Endothelial cell of umbilical vein (primary cell): ENCODE data around the gene CABCOCO1. TPM values are rescaled to one million over a fixed set of nuclear protein-coding genes. Genes with fewer than 3 reads are reported as not detected.

Experiments
- BruUV-seq: library from RNA; stranded (reverse); fragments of 400-500 nt; replicated peaks from 2 replicates; lab custom pipeline; 2021; lab: Mats Ljungman, UMichigan
- CTCF ChIA-PET: fragments of 300-600, 350-600 bp; sonication (Branson Sonifier 250); formaldehyde crosslinking; loops from one replicate; lab custom pipeline; 2021; ENCODE audit warnings: antibody characterized with exemption, inconsistent platforms; lab: Charles Lee
- POLR2A ChIA-PET: fragments of 300-600, 350-600 bp; sonication (Branson Sonifier 250); formaldehyde crosslinking; loops from one replicate; lab custom pipeline; 2021; ENCODE audit warnings: antibody characterized with exemption, inconsistent platforms; lab: Charles Lee
- DNase-seq: peaks from one replicate; pipeline ENCODE4 v3.0.0-alpha.2; 2011; ENCODE audit warnings: low read depth, low spot score
- FAIRE-seq: peaks from 2 replicates; lab custom pipeline; 2011; peaks lifted over from hg19 to GRCh38; lab: Jason Lieb, UNC
- H2AFZ ChIP-seq: 2 replicates; pipeline ENCODE4 v1.6.0; 2012; ENCODE audit warnings: low read depth, low read length, control low read depth, inconsistent platforms
- H3K27ac ChIP-seq: 2 replicates; pipeline ENCODE4 v1.5.1; 2011; ENCODE audit warnings: low read depth, mild to moderate bottlenecking, control low read depth, low read length, moderate library complexity; ENCODE audit not compliant: insufficient read depth
- H3K27me3 ChIP-seq, 2 experiments: 2 replicates each; pipeline versions ENCODE4 v1.6.0 to v1.6.1; 2011; ENCODE audit warnings: low read length in 2 of 2, mixed read lengths in 1 of 2; ENCODE audit not compliant: control insufficient read depth in 2 of 2, insufficient read depth in 2 of 2
- H3K36me3 ChIP-seq, 2 experiments: 2 replicates in 1 of 2; 3 replicates in 1 of 2; pipeline ENCODE4 v1.5.1; 2011; ENCODE audit warnings: low read length in 2 of 2, mild to moderate bottlenecking in 1 of 2, moderate library complexity in 1 of 2; ENCODE audit not compliant: control insufficient read depth in 2 of 2, insufficient read depth in 2 of 2; ENCODE audit errors: extremely low read depth in 1 of 2
- H3K4me1 ChIP-seq: 3 replicates; pipeline ENCODE4 v1.5.1; 2011; ENCODE audit warnings: mild to moderate bottlenecking, low read length; ENCODE audit not compliant: control insufficient read depth, insufficient read depth; ENCODE audit errors: extremely low read depth
- H3K4me2 ChIP-seq: 2 replicates; pipeline ENCODE4 v1.6.1; 2011; ENCODE audit warnings: low read length, control low read depth, mixed read lengths; ENCODE audit not compliant: insufficient read depth
- H3K4me3 ChIP-seq, 3 experiments: fragments of 200-600 bp in 1 of 3; sonication (generic), shearing (Covaris generic) in 1 of 3; replicated peaks in 1 of 3; 2 replicates each; pipeline ENCODE4 v1.5.1; 2011 to 2016; ENCODE audit warnings: control low read depth in 3 of 3, low read length in 3 of 3, mild to moderate bottlenecking in 2 of 3, inconsistent platforms in 1 of 3, low read depth in 1 of 3, moderate library complexity in 1 of 3; ENCODE audit not compliant: insufficient read depth in 1 of 3
- H3K79me2 ChIP-seq: 2 replicates; pipeline ENCODE4 v1.6.0; 2012; ENCODE audit warnings: low read length, inconsistent platforms; ENCODE audit not compliant: control insufficient read depth, insufficient read depth
- H3K9ac ChIP-seq: replicated peaks from 2 replicates; pipeline ENCODE3; 2011; ENCODE audit warnings: low read length, control low read depth; ENCODE audit not compliant: insufficient read depth; ENCODE audit errors: extremely low read depth
- H3K9me1 ChIP-seq: replicated peaks from 3 replicates; pipeline ENCODE4 v1.6.0; 2011; ENCODE audit warnings: mild to moderate bottlenecking, low read length; ENCODE audit not compliant: control insufficient read depth, insufficient read depth; ENCODE audit errors: extremely low read depth
- H3K9me3 ChIP-seq: replicated peaks from 2 replicates; pipeline ENCODE4 v1.5.1; 2012; ENCODE audit warnings: low read length, inconsistent platforms; ENCODE audit not compliant: control insufficient read depth, insufficient read depth
- H4K20me1 ChIP-seq: replicated peaks from 2 replicates; pipeline ENCODE3; 2011; ENCODE audit warnings: mild to moderate bottlenecking, low read length; ENCODE audit not compliant: control insufficient read depth, insufficient read depth; ENCODE audit errors: extremely low read depth
- CTCF ChIP-seq, 2 donors: IDR thresholded peaks; 1 replicate in 1 of 2; 2 replicates in 1 of 2; pipeline ENCODE4 v1.5.1; 2011; ENCODE audit warnings: low read length in 2 of 2, mild to moderate bottlenecking in 2 of 2, moderate library complexity in 2 of 2, control low read depth in 1 of 2, inconsistent platforms in 1 of 2, low read depth in 1 of 2; ENCODE audit not compliant: insufficient read depth in 1 of 2; ENCODE audit errors: extremely low read depth in 1 of 2
- EZH2 ChIP-seq: IDR thresholded peaks from 2 replicates; pipeline ENCODE4 v1.6.1; 2012; ENCODE audit warnings: borderline replicate concordance, low read depth, mild to moderate bottlenecking, moderate library complexity, low read length, inconsistent platforms; ENCODE audit not compliant: severe bottlenecking
- FOS ChIP-seq: IDR thresholded peaks from 2 replicates; pipeline ENCODE4 v1.6.1; 2011; ENCODE audit warnings: mild to moderate bottlenecking, low read length, moderate library complexity, borderline replicate concordance; ENCODE audit not compliant: insufficient read depth
- GATA2 ChIP-seq: IDR thresholded peaks from 2 replicates; pipeline ENCODE4 v1.7.0; 2011; ENCODE audit warnings: low read depth, mild to moderate bottlenecking, moderate library complexity, mixed read lengths, low read length; ENCODE audit not compliant: insufficient read length, insufficient read depth
- JUN ChIP-seq: IDR thresholded peaks from 2 replicates; pipeline ENCODE4 v1.6.1; 2011; ENCODE audit warnings: borderline replicate concordance, low read depth; ENCODE audit not compliant: insufficient read length, insufficient read depth
- MAX ChIP-seq: IDR thresholded peaks from 2 replicates; pipeline ENCODE4 v1.6.1; 2011; ENCODE audit not compliant: insufficient read depth, insufficient read length
- MYC ChIP-seq: IDR thresholded peaks from one replicate; pipeline ENCODE4 v1.6.1; 2011; ENCODE audit warnings: mild to moderate bottlenecking, low read depth, low read length
- POLR2A ChIP-seq: IDR thresholded peaks from 2 replicates; pipeline ENCODE4 v1.6.1; 2012; ENCODE audit warnings: low read depth, mild to moderate bottlenecking, control low read depth, low read length
- POLR2AphosphoS5 ChIP-seq: IDR thresholded peaks from 2 replicates; pipeline ENCODE4 v1.6.1; 2012; ENCODE audit warnings: low read depth, mild to moderate bottlenecking, control low read depth, low read length, moderate library complexity; ENCODE audit not compliant: insufficient read depth
- dilution Hi-C: fragments of 300-500 bp; cut with MboI; formaldehyde crosslinking; loops from one replicate; pipeline ENCODE4 v1.15.0; 2019; ENCODE audit warnings: low sequenced_read_pairs; ENCODE audit not compliant: extremely low pct_ligation_motif_present
- intact Hi-C: fragments of 100-400 bp; cut with micrococcal nuclease; formaldehyde crosslinking; loops from one replicate; pipeline ENCODE4 v1.10.0; 2022
- polyA plus RNA-seq, 4 experiments: library from polyadenylated mRNA; depleted of rRNA in 3 of 4; stranded (reverse) in 3 of 4; unstranded in 1 of 4; fragments of >200 nt; gene quantifications; 2 replicates each; pipeline versions ENCODE4 v1.2.1 to v1.2.3, GENCODE V29; 2011 to 2012; ENCODE audit warnings: missing spikeins in 1 of 4
- total RNA-seq: library from RNA; stranded (reverse); gene quantifications from 2 replicates; pipeline ENCODE4 v1.2.3, GENCODE V29; 2021

CABCOCO1 gene
- total and polyA plus RNA-seq, 2 donors (not counting 3 experiments of a cell fraction or from before 2014, with no cell fraction given) = 0.06 to 1.3 TPM

- Histone ChIP-seq H3K4me2 (no peak overlapping the region), H3K36me3 (no peaks in the 10 kb centered on the region), H3K27ac (no peak overlapping the region), H3K9me3 (no peaks in the 10 kb centered on the region), H2AFZ (no peak overlapping the region), H3K79me2 (no peaks in the 10 kb centered on the region), H3K9ac (no peak overlapping the region), H3K27me3 (no peaks in the 10 kb centered on the region), H3K4me3 (no peak overlapping the region), H3K4me1 (peaks cover 17% of the 10 kb centered on the region), H3K9me1 (no peaks in the 10 kb centered on the region), H4K20me1 (no peaks in the 10 kb centered on the region)
- FAIRE-seq (no peak), DNase-seq (no peak)
- TF ChIP-seq JUN = no peak
- no peak for TF ChIP-seq GATA2
- no peak for TF ChIP-seq CTCF (IDR thresholded peaks at IDR 0.05; ENCODE audit: extremely low read depth in 1 of 2, insufficient read depth in 1 of 2, low read depth in 1 of 2, low read length in 2 of 2)
- TF ChIP-seq POLR2AphosphoS5 = no peak
- no peak for TF ChIP-seq MYC
- TF ChIP-seq POLR2A = no peak
- TF ChIP-seq EZH2 = no peak
- TF ChIP-seq FOS = no peak
- TF ChIP-seq MAX = no peak
- CTCF ChIA-PET = no interaction called here
- intact Hi-C loops = no loop called here
- POLR2A ChIA-PET = no interaction called here
- dilution Hi-C loops = no loop called here
- no TSS peak for BruUV-seq
These were observed 134.8 kb downstream of the CABCOCO1 start for GRCh38 chr10:61797304-61798153.
